NCI-H2196 (cell line): ENCODE results near the gene N4BP2L2.
A peak's percentile ranks its signal among the peaks of the same experiment; 100 is the strongest.

Source experiments
- DNase-seq: peaks from one replicate; lab custom pipeline; 2025; ENCODE audit not compliant: unreplicated experiment; lab: John Stamatoyannopoulos, UW

The N4BP2L2 gene

DNA sequence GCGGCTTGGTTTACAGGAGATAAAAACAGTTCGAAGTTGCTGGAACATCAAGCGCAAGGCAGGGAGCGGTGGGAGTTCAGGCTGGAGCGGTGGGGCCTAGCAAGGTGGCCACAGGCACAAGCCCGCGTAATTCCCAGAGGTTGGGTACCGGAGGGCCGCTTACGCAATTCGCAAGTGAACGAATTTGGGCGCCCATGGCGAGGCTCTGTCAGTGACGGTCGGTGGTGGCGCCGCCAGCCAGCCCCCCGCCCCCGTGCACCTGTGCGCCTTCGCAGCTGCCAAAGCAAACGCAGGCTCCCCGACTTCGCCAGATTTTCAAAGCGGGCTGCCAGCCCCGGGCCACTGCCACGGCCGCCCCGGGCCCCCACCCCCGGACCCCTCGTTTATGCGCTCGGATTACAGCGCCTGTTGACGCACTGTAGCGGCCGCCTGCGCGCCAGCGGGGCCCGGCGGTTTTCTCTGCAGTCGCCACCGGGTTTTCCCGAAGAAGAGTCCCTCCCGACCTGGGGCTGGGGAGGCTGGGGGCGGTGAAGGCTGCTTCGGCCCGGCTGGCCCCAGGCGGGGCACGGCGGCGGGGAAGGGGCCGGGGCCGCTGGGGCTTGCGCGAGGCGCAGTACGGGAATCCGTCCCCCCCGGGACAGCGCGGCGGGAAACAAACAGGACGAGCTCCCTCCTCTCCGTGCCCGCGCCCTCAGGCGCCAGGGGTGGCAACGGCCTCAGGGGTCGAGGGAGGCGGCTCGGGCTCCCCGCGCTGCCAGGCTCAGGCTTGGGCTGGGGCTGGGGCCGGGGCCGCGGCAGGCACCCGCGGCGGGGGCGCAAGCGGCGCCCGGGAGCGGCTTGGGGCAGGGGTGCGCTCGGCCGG is 111.4 kb downstream of the N4BP2L2 start:
- peak; percentile 18 for DNase-seq

DNA sequence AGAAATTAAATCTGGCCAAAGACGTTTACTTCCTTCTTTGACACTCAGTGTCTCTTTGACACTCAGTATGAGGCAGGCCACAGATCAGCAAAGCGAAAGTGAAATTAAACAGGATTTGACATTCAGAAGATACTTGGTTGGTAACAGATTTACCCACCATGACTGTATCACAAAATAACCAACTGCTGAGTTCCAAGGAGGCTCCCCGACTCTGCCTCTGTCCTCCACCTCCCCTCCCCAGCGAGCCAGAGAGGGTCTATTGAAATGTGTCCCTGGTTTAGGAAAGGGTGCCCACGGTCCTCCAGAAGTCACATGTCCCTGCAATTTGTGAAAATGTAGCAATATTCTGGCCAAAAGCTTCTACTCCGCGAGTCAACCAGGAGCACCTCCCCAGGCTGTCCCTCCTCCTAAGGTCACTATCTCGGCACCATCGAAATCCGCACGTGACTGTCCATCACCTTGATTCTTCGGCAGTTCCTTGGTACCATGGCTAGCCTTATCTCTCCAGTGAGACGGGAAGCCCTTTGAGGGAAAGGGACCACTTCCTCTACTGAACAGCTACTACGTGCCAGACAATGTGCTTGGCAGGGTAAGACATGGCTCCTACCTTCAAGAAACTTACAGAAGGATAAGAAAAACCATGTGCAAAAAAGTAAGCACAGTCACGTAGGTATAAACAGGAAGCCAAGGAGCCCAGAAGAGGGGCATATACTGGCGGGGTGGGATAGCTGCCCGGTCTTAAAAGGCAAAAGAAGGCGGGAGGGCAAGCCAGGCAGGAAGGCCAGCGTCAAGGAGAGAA is 112.2 kb downstream of the N4BP2L2 start:
- DNase-seq, result peak; percentile 11

DNA sequence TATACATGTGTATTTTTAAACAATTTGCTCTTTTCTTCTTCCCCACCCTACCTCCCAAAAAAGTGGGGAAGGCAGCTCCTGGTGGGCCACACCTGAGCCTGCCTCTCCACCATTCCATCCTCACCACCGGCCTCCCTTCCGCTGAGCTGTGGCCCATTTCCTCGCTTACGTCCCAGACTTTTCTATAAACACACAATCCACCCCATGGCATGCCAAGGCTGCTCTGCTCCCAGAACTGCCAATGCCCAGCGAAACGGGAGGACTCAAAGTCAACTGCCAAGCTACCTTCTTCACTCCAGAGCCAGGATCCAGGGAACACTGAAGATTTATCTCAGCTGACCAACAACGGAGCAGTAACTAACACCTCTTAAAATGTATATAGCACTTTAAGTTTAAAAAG is 113.4 kb downstream of the N4BP2L2 start:
- no peak for DNase-seq

DNA sequence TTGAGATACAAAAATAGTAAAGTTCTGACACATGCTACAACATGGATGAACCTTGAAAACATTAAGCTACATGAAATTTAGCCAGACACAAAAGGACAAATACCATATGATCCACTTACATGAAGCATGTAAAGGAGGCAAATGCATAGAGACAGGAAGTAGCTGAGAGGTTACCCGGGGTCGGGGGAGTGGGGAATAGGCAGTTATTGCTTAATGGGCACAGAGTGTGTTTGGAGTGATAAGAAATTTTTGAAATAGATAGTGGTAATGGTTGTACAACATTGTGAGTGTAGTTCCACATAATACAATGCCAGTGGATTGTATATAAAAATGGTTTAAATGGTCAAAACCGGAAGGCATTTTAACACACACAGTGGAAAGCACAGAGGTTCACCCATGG is 115.0 kb downstream of the N4BP2L2 start:
- DNase-seq, result no peak

DNA sequence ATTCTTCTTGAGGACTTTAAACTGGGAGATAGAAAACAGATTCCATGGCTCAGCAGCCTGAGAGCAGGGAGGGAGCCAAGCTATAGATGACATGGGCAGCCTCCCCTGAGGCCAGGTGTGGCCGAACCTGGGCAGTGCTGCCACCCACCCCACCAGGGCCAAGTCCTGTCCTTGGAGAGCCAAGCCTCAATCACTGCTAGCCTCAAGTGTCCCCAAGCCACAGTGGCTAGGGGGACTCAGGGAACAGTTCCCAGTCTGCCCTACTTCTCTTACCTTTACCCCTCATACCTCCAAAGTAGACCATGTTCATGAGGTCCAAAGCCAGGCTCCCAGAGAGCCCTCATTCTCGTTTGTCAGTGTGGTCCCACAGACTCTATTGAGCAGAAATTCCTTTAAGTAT is 118.7 kb downstream of the N4BP2L2 start:
- DNase-seq, result no peak

DNA sequence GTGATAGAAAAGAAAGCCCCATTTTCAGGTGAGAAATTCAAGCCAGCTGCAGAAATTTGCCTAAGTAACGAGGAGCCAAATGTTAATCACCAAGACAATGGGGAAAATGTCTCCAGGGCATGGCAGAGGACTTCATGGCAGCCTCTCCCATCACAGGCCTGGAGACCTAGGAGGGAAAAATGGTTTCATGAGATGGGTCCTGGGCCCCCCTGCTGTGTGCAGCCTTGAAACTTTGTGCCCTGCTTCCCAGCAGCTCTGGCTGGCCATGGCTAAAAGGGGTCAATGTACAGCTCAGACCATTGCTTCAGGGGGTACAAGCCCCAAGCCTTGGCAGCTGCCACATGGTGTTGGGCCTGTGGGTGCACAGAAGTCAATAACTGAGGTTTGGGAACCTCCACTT is 120.6 kb downstream of the N4BP2L2 start:
- no peak for DNase-seq

DNA sequence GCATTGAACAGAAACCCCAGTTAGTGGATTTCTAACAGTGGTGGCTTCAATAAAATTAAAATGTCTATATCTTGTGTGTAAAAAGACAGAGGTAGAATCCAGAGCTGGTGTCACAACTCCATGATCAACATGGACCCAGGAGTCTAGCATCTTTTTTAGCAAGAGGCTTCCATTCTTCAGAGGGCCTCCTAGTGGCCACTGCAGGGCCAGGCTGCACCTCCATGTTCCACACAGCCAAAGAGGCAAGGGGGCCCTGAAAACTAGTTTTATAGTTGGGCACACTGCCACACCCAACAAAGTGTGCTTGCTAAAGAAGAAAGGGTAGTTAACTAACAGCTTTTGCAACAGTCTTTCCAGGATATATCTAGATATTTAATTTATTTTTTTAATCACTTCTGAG is 123.6 kb downstream of the N4BP2L2 start:
- DNase-seq, result no peak

DNA sequence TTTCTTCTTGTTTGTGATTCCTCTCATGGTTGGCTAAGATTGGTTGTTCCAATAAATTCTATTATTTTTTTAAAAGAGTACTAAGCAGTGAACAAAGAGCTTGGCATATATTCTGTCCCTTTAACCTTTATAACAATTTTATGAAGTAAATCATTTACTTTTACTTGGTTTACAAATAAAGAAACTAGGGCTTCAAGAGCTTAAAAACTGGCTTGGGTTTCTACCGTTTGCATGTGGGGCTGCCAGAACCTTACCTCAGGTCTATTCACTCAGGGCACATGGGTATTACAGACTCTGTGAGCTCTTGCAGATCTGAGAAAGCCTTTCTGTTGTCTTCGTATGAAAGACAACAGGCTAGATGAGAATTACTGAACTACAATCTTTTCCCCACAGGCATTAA is 124.0 kb downstream of the N4BP2L2 start:
- DNase-seq, result no peak

DNA sequence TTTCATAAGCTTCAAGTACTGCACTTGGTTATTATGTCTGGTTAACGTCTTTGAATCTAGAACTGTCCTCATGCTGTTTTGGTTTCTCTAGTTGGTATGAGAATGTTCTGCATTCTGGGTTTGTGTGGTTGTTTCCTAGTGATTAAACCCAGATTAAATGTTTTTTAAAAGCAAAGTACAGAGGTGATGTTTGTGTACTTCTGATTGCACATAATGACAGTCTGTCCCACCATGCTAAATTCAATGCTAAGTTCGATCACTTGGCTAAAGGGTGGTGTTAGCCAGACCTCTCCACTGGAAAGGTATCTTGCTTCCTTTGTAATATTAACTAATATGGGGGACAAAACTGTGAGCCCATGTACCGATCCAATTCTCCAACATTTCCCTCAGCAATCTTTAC is 125.3 kb downstream of the N4BP2L2 start:
- no peak for DNase-seq

DNA sequence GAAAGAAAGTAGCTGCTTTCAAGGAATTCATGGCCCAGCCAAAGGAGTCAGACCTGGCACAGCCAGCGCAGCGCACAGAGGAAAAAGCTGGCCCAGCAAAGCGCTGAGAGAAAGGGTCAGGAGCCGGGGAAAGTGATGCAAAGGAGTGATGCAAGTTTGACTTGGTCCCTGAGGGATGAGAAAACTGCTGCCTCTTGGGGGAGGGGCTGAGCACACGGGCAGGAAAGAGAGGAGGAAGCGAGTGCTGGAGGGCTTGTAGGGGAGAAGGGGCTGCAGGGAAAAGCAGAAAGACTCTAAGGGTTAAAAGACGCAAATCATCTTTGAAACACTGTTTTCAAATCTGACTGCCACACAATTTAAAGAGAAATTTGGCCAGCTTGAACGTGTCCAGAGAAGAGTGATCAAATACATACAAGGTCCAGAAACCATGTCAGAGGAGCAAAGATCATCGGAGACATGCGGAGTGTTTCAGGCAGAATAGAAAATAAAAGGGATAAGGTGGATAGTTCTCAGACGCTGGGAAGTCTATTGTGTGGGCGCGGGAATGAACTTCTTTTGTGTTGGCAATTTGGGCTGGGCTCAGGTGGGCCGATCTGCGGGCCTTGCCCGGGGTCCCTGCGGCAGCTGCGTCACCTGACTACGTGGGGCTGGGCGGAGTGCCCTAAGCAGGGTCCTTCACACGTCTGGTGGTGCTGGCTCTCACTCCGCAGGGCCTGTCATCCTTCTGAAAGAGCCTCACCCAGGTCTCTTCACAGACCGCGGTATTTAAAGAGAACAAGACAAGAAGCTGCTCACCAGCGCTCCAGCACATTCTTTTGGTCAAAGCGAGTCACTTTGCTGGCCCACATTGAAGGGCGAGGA is 128.8 kb downstream of the N4BP2L2 start:
- no peak for DNase-seq

DNA sequence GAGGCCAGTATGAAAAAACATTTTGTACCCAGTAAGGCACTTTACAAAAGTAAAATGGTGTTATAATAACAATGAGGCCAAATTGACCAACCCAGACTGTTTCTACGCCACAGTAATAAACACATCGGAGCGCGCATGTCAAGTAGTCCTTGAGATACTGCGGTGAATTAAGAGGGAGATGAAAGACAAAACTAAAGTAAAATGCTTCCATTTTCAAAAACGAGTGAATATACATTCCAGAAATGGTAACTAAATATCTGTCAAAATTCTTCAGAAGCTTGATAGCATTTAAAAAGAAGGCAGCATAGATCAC is 129.6 kb downstream of the N4BP2L2 start:
- DNase-seq, result peak; percentile 20

DNA sequence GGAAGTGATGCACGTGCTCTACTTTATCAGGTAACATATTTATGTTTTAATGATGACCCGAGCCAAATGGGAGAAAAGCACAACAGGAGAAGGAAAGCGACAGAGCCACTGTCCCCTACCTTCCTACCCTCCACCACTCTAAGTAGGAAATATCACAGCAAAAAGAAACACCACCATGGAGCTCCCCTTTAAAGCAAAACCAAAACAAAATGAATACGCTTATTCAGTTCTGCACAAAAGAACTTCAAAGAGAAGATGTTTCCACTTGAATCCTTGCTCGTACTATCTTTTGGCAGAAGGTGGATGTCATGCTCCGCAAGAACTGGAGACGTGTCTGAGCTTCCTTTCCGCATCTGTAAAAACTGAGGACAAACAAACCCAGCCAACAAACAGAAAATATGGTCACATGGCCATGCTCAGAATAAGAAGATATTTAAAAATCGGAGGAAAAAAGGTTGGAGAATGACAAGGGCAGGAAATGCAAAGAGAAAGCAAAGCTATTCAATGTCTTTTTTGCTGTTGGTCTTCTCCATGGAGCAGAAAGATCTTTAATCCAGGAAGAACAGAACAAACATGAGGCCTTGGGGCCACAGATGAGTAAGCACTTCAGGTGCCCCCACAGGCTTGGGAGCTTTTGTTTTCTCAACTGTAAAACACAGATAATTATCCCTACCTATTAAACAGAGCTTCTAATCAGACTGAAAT is 130.1 kb downstream of the N4BP2L2 start:
- peak; percentile 20 for DNase-seq

DNA sequence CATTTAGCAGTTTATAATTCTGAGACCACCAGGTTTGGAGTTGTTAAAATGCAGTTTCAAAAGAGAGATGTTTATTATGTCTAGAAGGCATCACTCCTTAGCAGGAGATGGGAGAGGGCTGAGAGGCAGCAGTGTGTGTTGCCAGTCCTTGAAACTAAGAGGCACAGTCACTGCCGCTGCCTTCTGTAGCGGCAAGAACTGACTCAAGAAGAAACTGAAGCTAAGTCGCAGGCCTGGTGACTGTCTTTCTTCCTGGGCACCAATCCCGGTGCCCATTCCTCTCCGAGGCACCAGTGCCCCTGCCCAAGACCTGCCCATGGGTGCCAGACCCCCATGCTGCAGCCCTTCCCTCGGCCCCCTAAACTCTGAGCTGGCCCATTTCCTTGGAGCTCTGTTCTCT is 130.7 kb downstream of the N4BP2L2 start:
- DNase-seq, result no peak

DNA sequence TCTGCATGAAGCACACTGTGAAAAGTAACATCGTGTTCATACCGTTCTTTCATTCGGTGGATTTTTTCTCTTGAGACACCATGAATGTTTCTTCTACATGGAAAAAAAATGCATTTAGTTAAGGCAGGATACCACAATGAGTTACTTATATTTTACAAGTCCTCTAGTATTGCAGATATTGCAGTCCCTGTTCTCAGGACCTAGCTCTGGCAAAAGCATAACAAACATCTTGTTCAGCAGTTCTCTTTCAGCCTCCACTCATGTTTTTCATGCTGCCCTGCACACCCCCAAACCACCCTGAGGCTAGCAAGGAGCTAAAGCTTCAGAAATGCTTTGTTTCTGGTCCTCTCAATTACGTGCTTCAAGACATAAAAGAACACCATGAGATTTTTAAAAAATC is 135.5 kb downstream of the N4BP2L2 start:
- no peak for DNase-seq

DNA sequence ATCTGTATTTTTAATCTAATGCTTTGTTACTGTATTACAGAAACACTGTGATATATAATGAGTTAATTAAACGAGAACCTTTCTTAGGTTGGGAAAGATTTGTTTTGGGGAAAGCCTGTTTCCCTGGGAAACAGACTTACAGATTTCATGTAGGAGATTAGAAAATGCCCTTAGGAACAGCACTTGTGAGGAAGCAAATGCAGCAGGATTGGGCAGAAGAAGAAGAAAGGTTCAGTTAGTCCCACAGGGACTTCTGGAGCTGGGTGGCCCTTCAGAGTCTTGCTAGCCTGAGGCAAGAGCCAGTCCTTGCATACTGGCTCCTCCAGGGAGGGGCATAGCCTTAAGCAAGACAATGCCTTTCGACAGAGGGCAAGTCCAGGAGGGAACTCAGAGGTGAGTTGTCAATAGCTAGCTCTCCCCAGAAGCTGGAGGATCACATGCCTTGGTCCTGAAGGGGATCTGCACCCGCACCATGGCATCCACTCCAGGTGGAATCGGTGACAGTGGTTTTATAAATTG is 147.4 kb downstream of the N4BP2L2 start:
- no peak for DNase-seq

DNA sequence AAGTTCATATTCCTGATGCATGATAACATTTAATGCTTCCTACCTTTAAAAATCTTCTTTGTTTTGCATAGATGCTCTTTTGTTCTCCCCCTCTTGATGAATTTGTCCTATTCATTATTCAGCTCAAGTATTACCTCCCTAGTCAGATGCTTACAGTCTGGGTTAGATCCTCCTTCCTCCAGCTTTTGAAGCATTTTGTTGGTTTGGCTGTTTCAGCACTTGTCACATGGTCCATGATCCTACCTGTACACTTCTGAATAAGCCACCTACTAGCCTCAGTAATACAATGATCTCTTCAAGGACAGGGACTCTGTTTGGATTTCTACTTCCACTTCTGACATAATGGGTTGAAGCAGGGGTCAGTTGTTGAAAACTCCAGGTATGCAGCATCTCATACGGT is 148.1 kb downstream of the N4BP2L2 start:
- DNase-seq, result no peak

DNA sequence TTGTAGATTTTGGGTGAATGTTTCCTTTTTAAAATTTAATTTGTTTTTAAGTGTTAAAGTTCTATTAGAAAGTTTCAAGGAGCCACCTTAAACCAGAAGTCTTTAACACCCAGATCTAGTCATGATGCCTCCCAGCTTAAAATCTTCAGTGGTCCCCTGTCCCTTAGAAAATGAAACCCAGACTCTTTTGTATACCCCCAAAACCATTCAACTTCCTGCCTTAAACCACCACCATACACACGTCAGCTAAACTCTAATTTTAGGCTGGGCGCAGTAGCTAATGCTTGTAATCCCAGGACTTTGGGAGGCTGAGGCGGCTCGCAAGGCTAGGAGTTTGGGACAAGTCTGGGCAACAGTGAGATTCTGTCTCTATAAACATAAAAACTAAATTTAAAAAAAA is 148.5 kb downstream of the N4BP2L2 start:
- DNase-seq, result no peak

DNA sequence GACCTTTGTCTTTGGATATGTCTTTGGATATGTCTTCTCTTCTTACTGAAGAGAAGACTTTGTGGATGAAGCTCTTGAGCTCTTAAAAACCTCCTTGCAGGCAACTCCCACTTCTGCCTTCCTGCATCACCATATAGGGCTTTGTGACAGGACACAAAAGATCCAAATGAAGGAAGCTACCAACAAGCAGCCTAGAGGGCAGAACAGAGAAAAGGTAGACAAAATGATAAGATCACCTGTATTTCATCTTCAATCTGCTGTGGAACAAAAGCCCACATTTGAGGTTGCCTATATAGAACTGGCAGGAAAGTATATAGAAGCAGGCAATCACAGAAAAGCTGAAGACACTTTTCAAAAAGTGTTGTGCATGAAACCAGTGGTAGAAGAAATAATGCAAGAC is 153.2 kb downstream of the N4BP2L2 start:
- DNase-seq, result no peak

DNA sequence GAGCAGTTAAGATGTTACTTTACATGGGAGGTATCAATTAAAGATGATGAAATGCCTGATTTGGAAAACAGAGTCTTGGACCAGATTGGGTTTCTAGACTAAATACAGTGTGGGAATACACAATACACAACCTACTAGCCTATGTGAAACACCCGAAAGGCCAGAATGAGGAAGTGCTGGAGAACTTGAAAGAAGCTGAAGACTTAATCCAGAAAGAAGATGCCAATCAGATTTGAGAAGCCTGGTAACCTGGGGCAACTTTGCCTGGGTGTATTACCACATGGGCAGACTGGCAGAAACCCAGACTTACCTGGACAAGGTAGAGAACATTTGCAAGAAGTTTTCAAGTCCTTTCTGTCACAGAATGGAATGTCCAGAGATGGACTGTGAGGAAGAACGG is 153.9 kb downstream of the N4BP2L2 start:
- no peak for DNase-seq

DNA sequence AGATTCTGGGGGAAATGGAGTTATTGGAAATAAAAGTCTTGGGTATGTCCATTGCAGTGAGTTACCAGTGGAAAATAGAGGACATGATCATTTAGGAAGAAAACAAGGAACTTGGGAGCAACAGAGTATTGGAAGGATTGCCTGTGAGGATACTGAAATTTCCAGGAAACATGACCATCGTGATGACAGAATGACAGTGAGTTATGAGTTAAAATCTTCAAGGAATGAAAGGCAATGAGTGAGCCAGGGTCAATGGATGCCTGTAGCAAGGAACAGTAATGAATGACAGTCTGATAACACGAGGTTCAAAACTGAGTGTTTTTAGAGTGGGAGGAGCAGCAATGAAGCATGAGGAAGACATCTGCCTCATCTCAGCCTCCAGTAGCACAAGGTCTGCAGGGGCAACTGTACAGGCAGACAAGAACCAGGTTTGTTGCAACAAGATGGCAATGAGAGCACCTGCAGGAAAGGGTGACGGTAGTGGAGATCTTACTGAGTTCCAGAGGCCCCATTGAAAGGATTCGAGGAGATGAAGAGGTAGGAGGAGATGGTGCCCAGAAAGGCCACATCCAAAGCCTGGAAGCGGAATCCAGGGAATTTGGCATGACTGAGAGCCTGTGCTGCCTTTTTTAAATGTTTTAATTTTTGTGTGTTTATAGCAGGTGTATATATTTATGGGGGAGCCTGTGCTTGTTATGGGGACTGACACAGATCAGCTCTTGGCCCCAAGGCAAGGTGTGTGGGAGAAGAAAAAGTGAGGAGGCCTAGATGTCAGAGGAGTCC is 154.6 kb downstream of the N4BP2L2 start:
- no peak for DNase-seq
